Measurements from ENCODE around the gene G6PC3. TPM values are rescaled to one million over a fixed set of nuclear protein-coding genes. Genes with fewer than 3 reads are reported as not detected.

The G6PC3 gene
- total and polyA plus RNA-seq, 2 of the 4 experiments (the other 2 are of a cell fraction): 20.4 to 107 TPM

- H3K18ac ChIP-seq (ENCODE audit: low read depth, low read length): peak overlapping the region; percentile 61
- peaks cover 7% of the 10 kb centered on the region for H3K9me1 ChIP-seq (ENCODE audit: insufficient read depth, low read length)
- DNase-seq (no peak), ATAC-seq (ENCODE audit: low read depth) (peak; percentile 56)
- ChIA-PET POLR2A (ENCODE audit: unreplicated experiment) (no interaction called here), CTCF (no interaction called here)
- no TSS peak for BruUV-seq (replicated peaks)
- intact Hi-C loops (cut with micrococcal nuclease): no loop called here
- peak overlapping the region; percentile 43; the same call in 1 of the 2 replicates for H2AK5ac ChIP-seq (ENCODE audit: low read depth, low read length)
- H3K9me3 ChIP-seq (ENCODE audit: control insufficient read depth, insufficient read depth, low read length): no peaks in the 10 kb centered on the region
- no peaks in the 10 kb centered on the region for H4K20me1 ChIP-seq (ENCODE audit: insufficient read depth, low read length)
- H3K23ac ChIP-seq (ENCODE audit: low read depth, low read length): no peak overlapping the region
- H3K27ac ChIP-seq (ENCODE audit: insufficient read depth, low read length): peak overlapping the region; percentile 87
- peak overlapping the region; percentile 19 for H2BK120ac ChIP-seq (ENCODE audit: low read depth, low read length)
- H3K27me3 ChIP-seq (ENCODE audit: control insufficient read depth, insufficient read depth, low read length): no peaks in the 10 kb centered on the region
- dilution Hi-C loops (cut with HindIII; ENCODE audit: low sequenced_read_pairs, unreplicated experiment): no loop called here
- H2BK5ac ChIP-seq (ENCODE audit: low read depth, low read length, poor library complexity, severe bottlenecking): peak overlapping the region; percentile 56
- H2BK20ac ChIP-seq (ENCODE audit: low read depth, low read length): 0 out of 2 replicates have a peak overlapping the region, but pooled peaks have one; percentile 6
- H3K14ac ChIP-seq (replicated peaks; ENCODE audit: low read depth, low read length): 0 out of 2 replicates have a peak overlapping the region, but pooled peaks have one; percentile 3
- H3K36me3 ChIP-seq (ENCODE audit: control insufficient read depth, insufficient read depth, low read length): peaks cover 52% of the 10 kb centered on the region
- peaks cover 20% of the 10 kb centered on the region for H3K4me1 ChIP-seq (ENCODE audit: control insufficient read depth, insufficient read depth, low read length)
- TF ChIP-seq CEBPB (IDR thresholded peaks at IDR 0.05; ENCODE audit: low read depth, low read length) (no peak), SMC3 (IDR thresholded peaks at IDR 0.05; ENCODE audit: low read depth, low read length) (no peak), ELK1 (IDR thresholded peaks at IDR 0.05; ENCODE audit: borderline replicate concordance, low read depth, low read length) (no peak), MAZ (IDR thresholded peaks at IDR 0.05; ENCODE audit: borderline replicate concordance, low read depth, low read length) (no peak; the same call in 1 of the 2 replicates), RAD21 (IDR thresholded peaks at IDR 0.05; ENCODE audit: low read length) (no peak), MXI1 (IDR thresholded peaks at IDR 0.05; ENCODE audit: borderline replicate concordance, low read depth, low read length) (no peak), MAFK (IDR thresholded peaks at IDR 0.05; ENCODE audit: low read depth, low read length) (no peak), POLR2A (IDR thresholded peaks at IDR 0.05; ENCODE audit: low read depth, low read length) (no peak), BHLHE40 (IDR thresholded peaks at IDR 0.05; ENCODE audit: low read depth, low read length) (no peak), NFE2L2 (IDR thresholded peaks at IDR 0.05; ENCODE audit: low read depth, low read length) (no peak), RCOR1 (IDR thresholded peaks at IDR 0.05; ENCODE audit: insufficient replicate concordance, low read length) (no peak), CHD1 (IDR thresholded peaks at IDR 0.05; ENCODE audit: low read depth, low read length) (no peak), RFX5 (IDR thresholded peaks at IDR 0.05; ENCODE audit: low read depth, low read length) (no peak), USF2 (IDR thresholded peaks at IDR 0.05; ENCODE audit: low read depth, low read length) (no peak)
- H4K5ac ChIP-seq (ENCODE audit: low read depth, low read length): peak overlapping the region; percentile 50; the same call in 1 of the 2 replicates
- H4K91ac ChIP-seq (ENCODE audit: insufficient read depth, low read depth, low read length): peak overlapping the region; percentile 31; the same call in 1 of the 2 replicates
- peak overlapping the region; percentile 34; the same call in 1 of the 2 replicates for H3K4me2 ChIP-seq (ENCODE audit: low read depth, low read length)
- H3K9ac ChIP-seq (ENCODE audit: low read depth, low read length): no peak overlapping the region
- H4K8ac ChIP-seq (ENCODE audit: low read depth in 2 of 2, low read length in 2 of 2): peak overlapping the region in 1 of 2 experiments; percentile 63; a peak in 1 of 4 replicates
- peaks cover 13 to 71% of the 10 kb centered on the region in 2 experiments for H3K79me1 ChIP-seq (ENCODE audit: low read depth in 1 of 2, low read length in 2 of 2)
- H2AK9ac ChIP-seq (replicated peaks; ENCODE audit: low read depth, low read length, poor library complexity): peak overlapping the region; percentile 83
- H2AFZ ChIP-seq (replicated peaks; ENCODE audit: low read length, poor library complexity): peak overlapping the region; percentile 14
- H3K4ac ChIP-seq (ENCODE audit: low read depth, low read length): peak overlapping the region; percentile 52
- no peak overlapping the region for H2BK15ac ChIP-seq (ENCODE audit: low read depth, low read length)
- H3K4me3 ChIP-seq (ENCODE audit: insufficient read depth, low read depth, low read length): no peak overlapping the region
- in situ Hi-C loops (cut with MboI; ENCODE audit: low sequenced_read_pairs): no loop called here
- WGBS, 2 experiments (ENCODE audit: extremely low coverage in 2 of 2, insufficient read length in 1 of 2): 83% methylated on average over 2 of the region's 6 CpGs; no CpG with 5 or more reads in 1 of the 2 experiments
- no peak overlapping the region for H3K56ac ChIP-seq (ENCODE audit: extremely low read depth, insufficient read depth, low read length)
Measured at GRCh38 chr17:44076716-44077594, 6.4 kb downstream of the G6PC3 start.

All from IMR-90 (cell line).